OCI-LY3 (cell line): ENCODE results near the gene FANCC.

Experiments
- CTCF ChIP-seq: fragments of 200-600, 300-600 bp; sonication (generic); IDR thresholded peaks from 2 replicates; pipeline ENCODE4 v1.5.1; 2014; ENCODE audit warnings: antibody characterized with exemption, low read length, low read depth
- EZH2phosphoT487 ChIP-seq: fragments of 200-600 bp; shearing (Covaris generic); IDR thresholded peaks from 2 replicates; pipeline ENCODE4 v1.6.1; 2018; ENCODE audit warnings: antibody characterized with exemption, mixed run types, low read depth

- TF ChIP-seq CTCF = no peak
- no peak for TF ChIP-seq EZH2phosphoT487
These were observed 44.0 kb downstream of the FANCC start for GRCh38 chr9:95273369-95274022.
